AG09319 (cell line): ENCODE data around the gene PKN1.

Source experiments
- DNase-seq: peaks from one replicate; pipeline ENCODE4 v3.0.0-alpha.2; 2010; ENCODE audit warnings: low read depth; ENCODE audit errors: extremely low read depth
- TF ChIP-seq, protein P1 (sequence below): IDR thresholded peaks from 2 replicates; pipeline ENCODE4 v1.5.1; 2011; ENCODE audit warnings: low read depth, mild to moderate bottlenecking, inconsistent platforms, low read length, moderate library complexity

Gene PKN1

DNA sequence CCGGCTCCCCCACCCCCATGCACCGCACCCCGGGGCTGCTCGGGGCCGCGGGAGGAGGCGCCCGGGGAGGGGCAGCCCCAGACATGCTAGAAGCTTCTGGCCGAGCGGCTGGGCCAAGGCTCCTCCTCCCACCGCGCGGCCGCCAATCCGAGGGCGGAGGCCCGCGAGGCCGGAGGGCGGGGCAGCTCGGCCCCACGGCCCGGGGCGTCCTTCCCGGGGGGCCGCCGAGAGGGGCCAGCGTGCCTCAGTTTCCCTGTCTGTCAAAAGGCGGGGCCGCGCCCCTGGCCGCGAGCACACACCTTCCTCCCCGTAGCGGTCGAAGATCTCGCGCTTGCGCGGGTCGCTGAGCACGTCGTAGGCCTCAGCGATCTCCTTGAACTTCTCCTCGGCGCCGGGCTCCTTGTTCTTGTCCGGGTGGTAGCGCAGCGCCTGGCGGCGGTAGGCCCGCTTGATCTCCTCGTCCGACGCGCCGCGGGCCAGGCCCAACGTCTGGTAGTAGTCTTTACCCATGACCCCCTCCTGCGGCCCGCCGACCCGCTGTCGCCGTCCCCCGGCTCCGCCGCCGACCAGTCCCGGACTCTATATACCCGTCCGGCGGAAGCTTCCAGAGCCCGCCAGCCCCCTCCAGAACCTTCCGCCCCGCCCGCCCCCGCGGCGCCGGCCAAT lies 84.9 kb downstream of the PKN1 start, which contains the start of gene DNAJB1:
Gene DNAJB1 (minus strand): TSS at position 558 of the 666 bp plus-strand sequence. CDS start 48 bp downstream, at position 510.
- TF ChIP-seq, protein P1, sequence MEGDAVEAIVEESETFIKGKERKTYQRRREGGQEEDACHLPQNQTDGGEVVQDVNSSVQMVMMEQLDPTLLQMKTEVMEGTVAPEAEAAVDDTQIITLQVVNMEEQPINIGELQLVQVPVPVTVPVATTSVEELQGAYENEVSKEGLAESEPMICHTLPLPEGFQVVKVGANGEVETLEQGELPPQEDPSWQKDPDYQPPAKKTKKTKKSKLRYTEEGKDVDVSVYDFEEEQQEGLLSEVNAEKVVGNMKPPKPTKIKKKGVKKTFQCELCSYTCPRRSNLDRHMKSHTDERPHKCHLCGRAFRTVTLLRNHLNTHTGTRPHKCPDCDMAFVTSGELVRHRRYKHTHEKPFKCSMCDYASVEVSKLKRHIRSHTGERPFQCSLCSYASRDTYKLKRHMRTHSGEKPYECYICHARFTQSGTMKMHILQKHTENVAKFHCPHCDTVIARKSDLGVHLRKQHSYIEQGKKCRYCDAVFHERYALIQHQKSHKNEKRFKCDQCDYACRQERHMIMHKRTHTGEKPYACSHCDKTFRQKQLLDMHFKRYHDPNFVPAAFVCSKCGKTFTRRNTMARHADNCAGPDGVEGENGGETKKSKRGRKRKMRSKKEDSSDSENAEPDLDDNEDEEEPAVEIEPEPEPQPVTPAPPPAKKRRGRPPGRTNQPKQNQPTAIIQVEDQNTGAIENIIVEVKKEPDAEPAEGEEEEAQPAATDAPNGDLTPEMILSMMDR: no peak
- no peak for DNase-seq

DNA sequence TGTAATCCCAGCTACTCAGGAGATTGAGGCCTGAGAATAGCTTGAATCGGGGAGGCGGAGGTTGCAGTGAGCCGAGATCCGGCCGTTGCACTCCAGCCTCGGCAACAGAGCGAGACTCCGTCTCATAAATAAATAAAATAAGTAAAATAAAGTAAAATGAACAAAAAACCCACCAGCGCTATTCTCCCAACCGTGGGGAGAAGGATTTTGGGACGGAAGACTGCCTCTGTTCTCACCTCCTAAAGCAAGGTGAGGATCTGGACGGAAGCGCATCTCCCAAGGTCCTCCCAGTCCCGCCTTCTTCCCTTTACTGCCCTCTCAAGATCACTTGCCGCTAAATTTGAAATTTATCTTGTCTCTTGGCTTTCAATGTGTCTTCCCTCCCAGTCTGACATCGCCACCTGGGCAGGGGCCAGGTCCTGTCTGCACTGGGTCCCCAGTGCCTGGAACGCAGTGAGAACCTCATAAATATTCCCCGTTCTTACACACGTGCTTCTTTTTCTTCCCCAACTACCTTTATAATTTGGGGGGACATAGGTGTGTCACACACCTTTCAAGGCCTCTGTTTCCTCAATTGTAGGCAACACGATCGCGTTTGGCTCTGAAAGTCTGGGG lies 86.2 kb downstream of the PKN1 start:
- TF ChIP-seq, protein P1: no peak
- no peak for DNase-seq

DNA sequence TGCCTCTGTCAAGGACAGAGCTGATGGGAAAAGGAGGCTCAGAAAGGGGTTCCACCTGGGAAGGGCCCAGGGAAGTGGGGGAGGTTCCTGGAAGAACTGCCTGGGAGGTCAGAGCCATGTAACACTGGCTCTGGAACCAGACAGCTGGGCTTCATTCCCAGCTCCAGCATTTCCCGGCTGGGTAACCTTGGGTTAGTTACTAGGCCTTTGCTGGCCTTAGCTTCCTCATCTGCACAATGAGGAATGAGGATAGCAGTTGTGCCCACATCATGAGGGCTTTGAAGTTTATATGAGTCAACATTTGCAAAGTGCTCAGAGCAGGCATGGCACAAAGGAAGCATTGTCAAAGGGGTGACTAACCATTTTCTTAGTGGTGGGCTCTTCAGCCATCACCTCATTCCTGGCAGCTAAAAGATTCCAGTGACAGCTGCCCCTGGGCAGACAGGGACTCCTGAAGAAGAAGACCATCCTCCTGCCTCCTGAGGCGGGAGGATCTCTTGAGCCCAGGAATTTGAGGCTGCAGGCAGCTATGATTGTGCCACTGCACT lies 86.8 kb downstream of the PKN1 start:
- TF ChIP-seq, protein P1: no peak
- DNase-seq: no peak

DNA sequence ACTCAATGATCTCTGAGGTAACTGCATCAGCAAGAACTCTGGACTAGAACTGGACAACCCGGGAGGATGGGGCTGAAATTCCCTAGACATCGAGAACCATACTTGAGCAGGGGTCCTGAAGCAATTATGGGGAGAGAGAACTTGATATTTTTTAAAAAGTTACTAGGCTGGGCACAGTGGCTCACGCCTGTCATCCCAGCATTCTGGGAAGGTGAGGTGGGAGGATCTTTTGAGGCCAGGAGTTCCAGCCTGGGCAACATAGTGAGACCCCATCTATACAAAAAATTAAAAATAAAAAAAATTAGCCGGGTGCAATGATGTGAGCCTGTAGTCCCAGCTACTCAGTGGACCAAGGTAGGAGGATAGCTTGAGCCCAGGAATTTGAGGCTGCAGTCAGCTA lies 87.4 kb downstream of the PKN1 start:
- no peak for DNase-seq
- TF ChIP-seq, protein P1: no peak
